Upper lobe of left lung (tissue), 6 donors: ENCODE data around the gene LRTM1. TPM values are rescaled to one million over a fixed set of nuclear protein-coding genes. Genes with fewer than 3 reads are reported as not detected.
A peak's percentile ranks its signal among the peaks of the same experiment; 100 is the strongest.

Experiments
- ATAC-seq, 2 donors: fragments of 200-7000 bp; cut with Tn5 transposase; one replicate each; pipeline ENCODE4 v1.9.1; 2022; ENCODE audit warnings: mild to moderate bottlenecking in 2 of 2, moderate library complexity in 2 of 2; ENCODE audit not compliant: low FRiP score in 2 of 2
- DNase-seq, 2 donors: peaks; one replicate each; pipeline ENCODE4 v3.0.0-alpha.2; 2019 to 2020
- H3K27ac ChIP-seq, 4 donors: fragments of 200-600 bp; sonication (generic); one replicate each; pipeline ENCODE4 v1.5.1; 2016 to 2019
- H3K27me3 ChIP-seq, 4 donors: fragments of 200-600 bp; sonication (generic); one replicate each; pipeline ENCODE4 v1.5.1; 2017 to 2019
- H3K36me3 ChIP-seq, 4 donors: fragments of 200-600 bp; sonication (generic); one replicate each; pipeline ENCODE4 v1.5.1; 2016 to 2019
- H3K4me1 ChIP-seq, 4 donors: fragments of 200-600 bp; sonication (generic); one replicate each; pipeline ENCODE4 v1.5.1; 2018 to 2019
- H3K4me3 ChIP-seq, 4 donors: fragments of 200-600 bp; sonication (generic); one replicate each; pipeline ENCODE4 v1.5.1; 2017 to 2019; ENCODE audit warnings: mild to moderate bottlenecking in 2 of 4, moderate library complexity in 1 of 4
- H3K9me3 ChIP-seq, 4 donors: fragments of 200-600 bp; sonication (generic); one replicate each; pipeline ENCODE4 v1.5.1; 2018 to 2019
- EP300 ChIP-seq, 4 donors: sonication (generic); formaldehyde crosslinking; IDR thresholded peaks; one replicate each; pipeline ENCODE4 v1.5.1; 2017; ENCODE audit warnings: antibody characterized with exemption in 4 of 4, control low read depth in 2 of 4
- POLR2A ChIP-seq, 4 donors: fragments of 450-650 bp; IDR thresholded peaks; one replicate each; pipeline ENCODE4 v1.5.1; 2016 to 2017; ENCODE audit warnings: antibody characterized with exemption in 4 of 4, mild to moderate bottlenecking in 2 of 4
- POLR2AphosphoS5 ChIP-seq, 2 donors: sonication (generic); formaldehyde crosslinking; IDR thresholded peaks; one replicate each; pipeline ENCODE4 v1.5.1; 2017; ENCODE audit warnings: antibody characterized with exemption in 2 of 2
- WGBS, 2 donors: methylation state at CpG; one replicate each; pipeline ENCODE4 v1.1.5; 2017 to 2018; 5-methylcytosine and 5-hydroxymethylcytosine counted together
- total RNA-seq, 6 donors: library from RNA; depleted of rRNA in 4 of 6; stranded (reverse); fragments of >200 nt in 4 of 6; gene quantifications; one replicate each; pipeline versions ENCODE4 v1.1.0 to v1.2.1, GENCODE V29; 2016 to 2021
- TF ChIP-seq, protein P1 (sequence below), 6 experiments: fragments of 450-650 bp in 4 of 6; fragments of 200-600 bp in 2 of 6; sonication (generic) in 2 of 6; IDR thresholded peaks; one replicate each; pipeline ENCODE4 v1.5.1; 2016 to 2019; ENCODE audit warnings: antibody characterized with exemption in 6 of 6
- donor health status: DM: no; HTN: no; CAD: no; lungs with moderate emphysema.
- donor health status: DM: no; HTN: yes; CAD: no; lungs with severe emphysema.

Gene LRTM1
- total RNA-seq, 6 donors from 2014 or later = not detected

DNA sequence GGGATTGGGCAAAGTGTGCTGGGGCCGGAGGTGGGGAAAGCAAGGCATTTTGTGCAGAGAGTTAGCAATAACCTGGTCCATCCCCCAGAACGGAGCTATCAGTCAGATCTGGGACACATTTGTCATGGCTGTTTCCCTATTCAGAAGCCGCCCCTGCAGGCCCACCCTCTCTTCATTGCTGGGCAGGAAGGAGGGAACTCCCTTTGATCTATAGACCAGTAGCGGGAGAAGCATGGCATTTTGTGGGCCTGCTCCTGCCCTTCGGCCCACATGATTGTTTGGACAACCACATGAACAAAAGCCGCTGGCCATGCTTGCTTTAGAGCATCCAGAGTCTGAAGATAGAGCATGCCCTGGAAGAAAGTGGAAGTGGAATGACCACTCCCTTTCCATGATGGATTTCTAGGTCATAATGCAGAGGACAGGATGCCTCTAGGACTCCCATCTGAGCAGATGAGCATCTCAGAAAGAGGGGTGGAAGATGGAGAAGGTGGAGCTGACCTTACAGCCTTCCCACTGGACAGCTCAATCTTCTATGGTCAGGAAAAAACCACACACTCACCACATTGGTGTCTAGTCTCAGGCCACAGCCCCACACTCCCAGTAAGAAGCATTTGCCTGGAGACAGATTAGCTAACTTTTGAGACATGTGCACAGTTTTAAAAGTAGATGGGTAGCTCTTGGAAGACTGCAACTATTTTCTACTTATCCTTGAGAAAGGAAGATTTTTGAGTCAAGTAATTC is 11.9 kb upstream of the LRTM1 start:
- no peaks in the 10 kb centered on the region for H3K4me1 ChIP-seq
- no peaks in the 10 kb centered on the region for H3K27me3 ChIP-seq
- DNase-seq (no peak), ATAC-seq (no peak)
- H3K4me3 ChIP-seq = no peak overlapping the region
- TF ChIP-seq, protein P1, sequence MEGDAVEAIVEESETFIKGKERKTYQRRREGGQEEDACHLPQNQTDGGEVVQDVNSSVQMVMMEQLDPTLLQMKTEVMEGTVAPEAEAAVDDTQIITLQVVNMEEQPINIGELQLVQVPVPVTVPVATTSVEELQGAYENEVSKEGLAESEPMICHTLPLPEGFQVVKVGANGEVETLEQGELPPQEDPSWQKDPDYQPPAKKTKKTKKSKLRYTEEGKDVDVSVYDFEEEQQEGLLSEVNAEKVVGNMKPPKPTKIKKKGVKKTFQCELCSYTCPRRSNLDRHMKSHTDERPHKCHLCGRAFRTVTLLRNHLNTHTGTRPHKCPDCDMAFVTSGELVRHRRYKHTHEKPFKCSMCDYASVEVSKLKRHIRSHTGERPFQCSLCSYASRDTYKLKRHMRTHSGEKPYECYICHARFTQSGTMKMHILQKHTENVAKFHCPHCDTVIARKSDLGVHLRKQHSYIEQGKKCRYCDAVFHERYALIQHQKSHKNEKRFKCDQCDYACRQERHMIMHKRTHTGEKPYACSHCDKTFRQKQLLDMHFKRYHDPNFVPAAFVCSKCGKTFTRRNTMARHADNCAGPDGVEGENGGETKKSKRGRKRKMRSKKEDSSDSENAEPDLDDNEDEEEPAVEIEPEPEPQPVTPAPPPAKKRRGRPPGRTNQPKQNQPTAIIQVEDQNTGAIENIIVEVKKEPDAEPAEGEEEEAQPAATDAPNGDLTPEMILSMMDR (IDR thresholded peaks at IDR 0.05) = no peak
- TF ChIP-seq EP300 (IDR thresholded peaks at IDR 0.05) (no peak), POLR2AphosphoS5 (IDR thresholded peaks at IDR 0.05) (no peak), POLR2A (IDR thresholded peaks at IDR 0.05) (no peak)
- no peak overlapping the region for H3K27ac ChIP-seq
- 42 to 76% methylated on average over 4 to 6 of the region's 6 CpGs for WGBS, 2 donors
- no peaks in the 10 kb centered on the region for H3K9me3 ChIP-seq
- H3K36me3 ChIP-seq = no peaks in the 10 kb centered on the region

DNA sequence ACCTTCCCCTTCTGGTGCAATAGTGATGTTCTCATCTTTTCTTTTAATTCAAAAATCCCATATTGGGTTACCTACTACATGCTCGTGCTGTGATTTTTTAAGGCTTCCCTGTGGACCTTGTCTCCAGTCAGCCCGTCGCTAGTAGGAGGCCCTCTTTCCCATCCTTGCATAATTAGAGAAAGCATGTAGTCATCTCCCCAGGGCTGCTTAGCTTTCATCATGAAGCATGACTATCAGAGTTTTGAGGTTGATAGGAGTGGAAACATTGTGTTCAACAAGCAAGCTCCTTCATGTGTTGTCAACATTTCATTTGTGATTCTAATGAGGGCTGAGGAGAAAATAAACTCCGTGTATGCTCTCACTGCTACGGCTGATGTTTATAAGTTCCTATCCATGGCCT is 8.7 kb upstream of the LRTM1 start:
- no peaks in the 10 kb centered on the region for H3K36me3 ChIP-seq
- no peaks in the 10 kb centered on the region for H3K4me1 ChIP-seq
- WGBS, 2 donors = 78 to 82% methylated on average over 5 of the region's 5 CpGs
- no peak overlapping the region for H3K4me3 ChIP-seq
- H3K27ac ChIP-seq = no peak overlapping the region
- H3K27me3 ChIP-seq = no peaks in the 10 kb centered on the region
- DNase-seq (no peak), ATAC-seq (peak in 1 of 2 donors; percentile 63)
- TF ChIP-seq POLR2A (IDR thresholded peaks at IDR 0.05) (no peak), EP300 (IDR thresholded peaks at IDR 0.05) (no peak), POLR2AphosphoS5 (IDR thresholded peaks at IDR 0.05) (no peak)
- TF ChIP-seq, protein P1 (IDR thresholded peaks at IDR 0.05) = no peak
- H3K9me3 ChIP-seq = no peaks in the 10 kb centered on the region

DNA sequence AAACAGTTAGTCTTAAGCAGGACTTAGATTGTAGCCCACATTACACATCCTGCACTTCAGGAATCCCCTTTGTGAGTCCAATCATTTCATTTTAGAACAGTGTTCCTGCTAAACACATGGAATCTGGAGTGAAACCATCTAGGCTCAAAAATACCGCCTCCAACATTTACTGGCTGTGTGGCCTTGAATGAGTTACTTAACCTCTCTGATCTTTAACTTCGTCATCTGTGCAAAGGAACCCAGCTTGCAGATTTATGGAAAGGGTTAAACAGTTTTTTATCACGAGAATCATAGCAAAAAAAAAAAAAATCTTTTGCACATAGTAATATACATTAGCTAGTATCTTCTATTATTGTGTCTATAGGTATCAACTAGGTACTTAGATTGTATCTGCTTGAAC is 8.0 kb upstream of the LRTM1 start:
- H3K36me3 ChIP-seq = no peaks in the 10 kb centered on the region
- H3K4me1 ChIP-seq = no peaks in the 10 kb centered on the region
- no peak overlapping the region for H3K27ac ChIP-seq
- H3K9me3 ChIP-seq = no peaks in the 10 kb centered on the region
- H3K4me3 ChIP-seq = no peak overlapping the region
- DNase-seq (no peak), ATAC-seq (no peak)
- H3K27me3 ChIP-seq = no peaks in the 10 kb centered on the region
- TF ChIP-seq EP300 (IDR thresholded peaks at IDR 0.05) = no peak
- TF ChIP-seq, protein P1 (IDR thresholded peaks at IDR 0.05) = no peak
- no peak for TF ChIP-seq POLR2AphosphoS5 (IDR thresholded peaks at IDR 0.05)
- TF ChIP-seq POLR2A (IDR thresholded peaks at IDR 0.05) = no peak
- 82 to 83% methylated on average over 3 of the region's 3 CpGs for WGBS, 2 donors

DNA sequence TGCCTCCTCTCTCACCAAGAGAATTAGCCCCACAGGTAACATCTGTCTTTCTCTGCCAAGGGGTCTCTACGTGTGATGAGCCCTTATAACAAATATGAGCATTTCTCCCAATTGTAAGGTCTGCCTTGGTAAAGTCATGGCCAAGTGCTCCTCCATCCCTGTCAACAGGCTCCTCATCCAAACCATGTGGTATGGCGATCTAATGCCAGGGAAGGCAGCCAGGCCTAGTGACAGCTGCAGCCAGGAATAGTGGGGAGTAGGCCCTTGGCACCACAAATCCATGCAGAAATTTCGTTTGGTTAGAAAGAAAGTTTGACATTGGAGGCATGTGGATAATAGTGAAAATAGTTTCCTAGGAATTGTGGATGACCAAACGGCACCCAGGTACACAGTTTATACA is 4.7 kb upstream of the LRTM1 start:
- no peak overlapping the region for H3K27ac ChIP-seq
- no peaks in the 10 kb centered on the region for H3K4me1 ChIP-seq
- no peaks in the 10 kb centered on the region for H3K27me3 ChIP-seq
- no peak overlapping the region for H3K4me3 ChIP-seq
- DNase-seq = no peak
- TF ChIP-seq POLR2A (IDR thresholded peaks at IDR 0.05) = no peak
- TF ChIP-seq POLR2AphosphoS5 (IDR thresholded peaks at IDR 0.05) = no peak
- no peak for TF ChIP-seq EP300 (IDR thresholded peaks at IDR 0.05)
- TF ChIP-seq, protein P1 (IDR thresholded peaks at IDR 0.05) = no peak
- ATAC-seq = no peak
- H3K9me3 ChIP-seq = no peaks in the 10 kb centered on the region
- no peaks in the 10 kb centered on the region for H3K36me3 ChIP-seq
- WGBS, 2 donors = 64 to 69% methylated on average over 4 of the region's 4 CpGs

DNA sequence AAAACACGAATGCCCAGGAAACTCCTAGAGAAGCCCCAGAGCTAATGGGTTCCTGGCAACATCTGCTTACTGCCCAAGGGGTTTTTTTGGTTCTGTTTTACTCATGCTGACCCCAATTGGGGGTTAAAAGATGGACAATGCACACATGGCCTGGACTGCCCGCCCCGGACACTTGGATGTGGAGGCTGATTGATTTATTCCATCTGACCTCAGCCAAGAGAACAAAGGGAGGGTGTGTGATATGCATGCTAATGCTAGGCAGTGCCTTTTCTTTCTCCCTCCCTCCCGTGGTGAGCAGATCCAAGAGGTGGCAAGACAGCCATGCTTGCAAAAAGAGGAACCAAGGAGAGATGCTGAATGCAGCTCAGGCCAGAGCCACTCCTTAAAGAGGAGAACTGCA is 3.3 kb upstream of the LRTM1 start:
- Histone ChIP-seq H3K36me3 (no peaks in the 10 kb centered on the region), H3K4me3 (no peak overlapping the region), H3K9me3 (no peaks in the 10 kb centered on the region), H3K4me1 (no peaks in the 10 kb centered on the region), H3K27ac (no peak overlapping the region), H3K27me3 (no peaks in the 10 kb centered on the region)
- no peak for ATAC-seq
- no peak for DNase-seq
- WGBS, 2 donors = 69 to 73% methylated on average over 4 of the region's 4 CpGs
- TF ChIP-seq, protein P1 (IDR thresholded peaks at IDR 0.05) = no peak
- no peak for TF ChIP-seq EP300 (IDR thresholded peaks at IDR 0.05)
